ENCODE measurements around the gene SH2B3. TPM values are rescaled to one million over a fixed set of nuclear protein-coding genes. Genes with fewer than 3 reads are reported as not detected.
"Not testable (repeated sequence)": the region's sequence is repeated elsewhere in the genome, so short reads cannot be mapped to it uniquely, and the experiment has no call there.

Gene SH2B3
- total RNA-seq (ENCODE audit: insufficient read depth, low replicate concordance): 22.4 TPM

GRCh38 chr12:111405859-111406473 is at the start of gene SH2B3:
Gene SH2B3 (plus strand): TSS chr12:111405923. CDS start chr12:111418146, 12,223 bp downstream.
- no peak for DNase-seq (ENCODE audit: low spot score)

DNA sequence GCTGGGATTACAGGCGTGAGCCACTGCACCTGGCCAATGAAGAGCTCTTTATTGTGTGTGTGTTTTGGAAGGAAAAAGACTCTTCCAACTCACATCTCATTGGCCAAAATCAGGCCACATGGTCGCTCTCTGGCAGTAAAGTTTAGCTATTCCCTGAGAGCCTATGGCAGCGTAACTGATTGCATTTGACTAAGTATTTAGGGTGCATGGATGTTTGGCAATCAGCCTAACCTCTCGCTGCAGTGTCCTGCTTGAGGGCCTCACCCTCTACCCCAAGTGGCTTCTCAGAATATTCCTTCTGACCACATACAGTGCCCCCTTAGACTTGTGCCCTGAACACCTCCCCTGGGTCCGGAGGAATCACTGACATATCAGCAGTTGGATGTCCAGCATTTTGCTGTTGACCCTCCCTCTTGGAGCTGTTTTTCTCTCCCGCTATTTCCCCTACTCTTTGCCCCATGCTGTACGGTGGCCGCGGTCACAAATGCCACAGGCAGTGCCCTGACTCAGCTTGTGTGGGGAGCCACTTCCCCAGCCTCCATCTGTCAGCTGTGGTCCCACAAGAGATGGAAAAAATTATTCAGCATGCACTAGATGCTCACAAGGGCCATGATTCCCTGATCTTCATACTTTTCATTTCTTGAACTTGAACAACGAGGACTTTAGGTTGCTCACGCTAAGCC is 46.4 kb upstream of the SH2B3 start:
- no peak for DNase-seq (ENCODE audit: low spot score)

- no peak for DNase-seq (ENCODE audit: low spot score)
Observed at GRCh38 chr12:111359914-111360276, 45.8 kb upstream of the SH2B3 start.

- DNase-seq (ENCODE audit: low spot score): no peak
Observed at GRCh38 chr12:111360325-111360930, 45.3 kb upstream of the SH2B3 start.

DNA sequence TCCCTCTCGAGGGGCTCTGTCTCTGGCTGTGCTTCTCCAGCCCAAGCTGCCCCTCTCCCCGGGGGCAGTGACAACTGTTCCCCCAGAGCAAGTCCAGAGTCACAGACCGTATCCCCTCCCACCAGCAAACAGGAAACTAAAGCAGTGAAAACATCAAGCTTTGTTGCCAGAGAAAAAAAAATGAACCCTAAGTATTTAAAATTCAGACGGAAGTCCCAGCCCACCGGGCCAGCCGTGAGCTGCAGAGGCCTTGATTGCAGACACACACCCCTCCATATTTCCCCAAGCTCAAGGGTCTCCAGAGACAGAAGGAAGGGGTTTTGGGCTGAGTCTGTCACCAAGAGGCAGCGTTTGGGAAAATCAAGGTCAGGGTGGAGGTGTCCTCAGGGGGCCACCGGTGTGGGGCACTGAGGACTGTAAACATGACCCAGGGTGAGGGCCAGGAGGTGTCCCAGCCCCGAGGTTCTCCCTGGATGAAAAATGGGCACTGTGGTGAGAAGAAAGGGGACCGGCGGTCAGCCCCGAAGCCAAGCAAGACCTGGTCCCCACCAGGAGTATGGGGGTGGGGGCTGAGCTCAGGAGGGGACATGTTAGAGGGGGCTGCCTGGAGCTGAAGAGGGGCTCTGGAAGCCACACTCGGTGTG is 44.5 kb upstream of the SH2B3 start:
- no peak for DNase-seq (ENCODE audit: low spot score)

DNA sequence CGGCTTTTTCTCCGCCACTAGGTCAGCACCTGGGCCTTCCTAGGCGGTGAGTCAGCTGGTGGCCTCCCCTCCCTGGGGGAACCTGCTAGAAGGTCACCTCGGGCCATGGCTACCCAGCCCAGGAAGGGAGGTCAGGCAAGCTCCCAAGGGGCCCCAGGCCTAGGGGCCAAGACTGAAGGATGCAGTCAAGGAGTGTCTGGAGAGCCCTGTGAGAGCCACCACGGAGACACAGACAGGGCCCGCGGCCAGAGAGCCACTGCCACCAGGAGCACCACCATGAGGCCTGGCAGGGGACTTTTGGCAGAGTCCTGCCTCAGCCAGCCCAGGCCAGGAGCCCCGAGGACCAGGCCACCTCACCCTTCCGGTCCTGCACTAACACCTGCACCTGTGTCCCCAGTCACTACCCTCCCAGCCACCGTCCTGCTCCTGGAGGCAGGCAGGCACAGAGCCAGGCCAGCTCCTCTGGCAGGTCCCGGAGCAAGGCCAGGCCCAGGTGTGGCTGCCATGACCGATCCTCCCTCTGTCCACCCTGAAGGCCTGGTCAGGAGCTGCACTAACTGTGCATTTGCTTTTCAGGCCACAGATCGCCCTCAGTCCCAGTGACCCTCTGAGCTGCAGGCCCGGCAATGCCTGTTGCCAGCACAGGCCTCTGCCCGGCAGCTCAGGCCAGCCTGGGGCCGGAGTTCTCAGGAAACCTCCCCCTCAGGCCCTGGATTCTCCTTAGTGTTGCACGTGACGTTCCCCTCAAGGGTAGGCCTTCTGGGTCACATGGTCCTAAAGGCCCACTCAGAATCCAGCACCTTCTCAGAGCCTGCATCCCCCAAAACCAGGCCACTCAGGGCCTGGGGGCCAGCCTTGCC is 43.8 kb upstream of the SH2B3 start:
- DNase-seq (ENCODE audit: low spot score): no peak

- no peak for DNase-seq (ENCODE audit: low spot score)
Observed at GRCh38 chr12:111362687-111363475, 42.8 kb upstream of the SH2B3 start.

DNA sequence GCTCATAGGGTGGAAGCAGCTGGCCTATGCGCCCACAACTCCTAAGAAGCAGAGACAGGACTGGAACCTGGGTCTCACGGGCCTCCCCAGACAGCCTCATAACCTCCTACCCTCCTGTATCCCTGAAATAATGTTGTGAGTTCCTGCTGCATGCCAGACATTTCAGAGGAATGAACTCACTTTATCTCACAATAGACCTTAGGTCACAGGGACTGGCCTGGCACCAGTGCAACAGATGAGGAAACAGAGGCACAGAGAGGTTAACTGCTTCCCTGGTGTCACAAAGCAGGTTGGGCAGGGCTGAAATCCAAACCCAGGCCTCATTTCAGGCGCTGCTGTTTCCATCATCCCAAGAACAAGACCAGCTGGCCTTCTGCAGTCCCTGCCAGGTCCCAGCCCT is 42.1 kb upstream of the SH2B3 start:
- DNase-seq (ENCODE audit: low spot score): no peak

DNA sequence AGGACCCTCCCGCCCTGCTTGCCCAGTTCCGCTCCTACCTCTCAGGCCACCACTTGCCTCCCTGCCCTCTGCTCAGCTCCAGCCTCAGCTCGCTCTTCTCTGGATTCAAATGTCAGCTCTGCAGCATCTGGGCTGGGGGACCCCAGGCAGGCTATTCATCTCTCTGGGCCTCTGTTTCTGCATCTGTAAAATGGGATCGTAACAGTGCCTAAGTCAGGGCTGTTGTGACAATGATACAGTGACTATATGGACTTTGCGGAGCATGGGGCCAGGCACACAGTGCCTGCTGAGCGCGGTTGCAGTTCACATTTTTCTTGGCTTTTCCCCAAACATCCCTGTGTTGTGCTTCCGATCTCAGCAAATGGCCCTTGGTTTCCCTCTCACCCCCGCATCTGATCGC is 39.6 kb upstream of the SH2B3 start:
- DNase-seq (ENCODE audit: low spot score): no peak

DNA sequence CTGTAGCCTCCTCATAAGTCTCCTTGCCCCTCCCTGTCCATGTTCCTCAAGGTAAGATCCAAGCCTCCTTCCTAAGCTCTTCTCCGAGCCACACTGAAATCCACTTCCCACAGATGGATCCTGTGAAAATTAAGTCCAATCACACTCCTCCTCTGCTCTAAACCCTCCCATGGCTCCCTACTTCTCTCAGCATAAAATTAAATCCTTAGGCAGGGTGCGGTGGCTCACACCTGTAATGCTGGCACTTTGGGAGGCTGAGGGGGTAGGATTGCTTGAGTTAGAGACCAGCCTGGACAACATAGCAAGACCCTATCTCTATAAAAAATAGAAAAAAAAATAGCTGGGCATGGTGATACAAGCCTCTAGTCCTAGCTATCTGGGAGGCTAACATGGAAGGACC is 39.1 kb upstream of the SH2B3 start:
- no peak for DNase-seq (ENCODE audit: low spot score)

GRCh38 chr12:111367661-111368221 is 38.0 kb upstream of the SH2B3 start:
- DNase-seq (ENCODE audit: low spot score): no peak

DNA sequence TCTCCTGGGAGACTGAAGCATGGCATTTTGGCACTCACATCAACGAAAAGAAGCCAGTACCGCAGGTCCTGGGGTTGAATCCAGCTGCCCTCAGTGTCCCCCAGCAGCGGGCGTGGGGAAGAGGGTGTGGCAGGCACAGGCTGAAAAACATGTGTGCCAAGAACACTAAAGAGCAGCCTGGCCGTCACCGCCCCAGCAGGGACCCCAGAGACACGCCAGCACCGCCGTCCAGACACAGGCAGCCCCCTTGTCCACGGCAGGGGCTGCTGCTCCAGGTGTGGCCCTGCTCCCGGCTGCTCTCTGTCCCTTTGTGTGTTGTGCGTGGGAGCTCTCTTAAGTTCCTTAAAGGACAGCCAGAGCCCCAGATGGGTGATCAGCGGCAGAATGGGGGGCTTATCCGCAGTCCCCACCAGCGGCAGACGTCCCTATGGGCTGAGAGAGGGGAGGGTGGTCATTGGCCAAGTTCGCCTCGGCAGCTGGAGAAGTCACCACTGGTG is 37.4 kb upstream of the SH2B3 start:
- DNase-seq (ENCODE audit: low spot score): no peak

DNA sequence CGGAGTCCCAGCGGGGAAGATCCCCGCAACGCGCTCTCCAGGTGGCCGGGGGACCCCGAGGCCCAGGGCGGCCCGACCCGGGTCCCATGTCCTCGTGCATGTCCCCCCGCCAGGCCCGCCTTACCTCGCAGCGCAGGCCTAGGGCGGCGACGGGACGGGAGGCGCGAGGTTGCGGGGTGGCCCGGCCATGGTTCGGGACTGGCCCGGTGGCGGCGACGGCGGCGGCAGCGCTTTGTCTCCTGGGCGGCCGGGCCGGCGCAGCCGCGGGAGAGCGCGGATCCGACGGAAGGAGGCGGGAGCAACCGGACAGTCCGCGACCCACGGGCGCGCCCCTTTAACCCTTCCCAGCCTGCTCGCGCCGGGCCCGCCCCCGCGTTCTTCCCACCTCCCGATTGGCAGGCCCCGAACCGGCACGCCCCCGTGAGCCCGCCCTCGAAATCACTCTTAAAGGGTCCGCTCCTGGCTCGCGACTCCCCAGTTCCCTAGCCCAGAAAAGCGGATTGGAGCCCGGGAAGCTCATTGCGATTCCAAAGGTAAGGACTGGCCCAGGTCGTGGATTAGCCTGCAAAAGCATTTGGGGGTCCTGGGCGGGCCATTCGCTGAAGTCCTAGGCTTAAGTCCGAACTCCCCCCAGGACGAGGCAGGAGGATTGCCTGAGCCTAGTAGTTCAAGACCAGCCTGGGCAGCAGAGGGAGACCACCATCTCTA is 36.8 kb upstream of the SH2B3 start, which contains the start of gene PHETA1:
Gene PHETA1, minus strand, starts transcription at position 308 of the 708 bp plus-strand sequence. CDS start 5,668 bp downstream, outside the sequence.
- peak; percentile 93 for DNase-seq (ENCODE audit: low spot score)

- no peak for DNase-seq (ENCODE audit: low spot score)
Observed at GRCh38 chr12:111369496-111370220, 36.1 kb upstream of the SH2B3 start.

- not testable (repeated sequence) for DNase-seq (ENCODE audit: low spot score)
Observed at GRCh38 chr12:111373231-111373630, 32.5 kb upstream of the SH2B3 start.

- no peak for DNase-seq (ENCODE audit: low spot score)
Observed at GRCh38 chr12:111377440-111377839, 28.3 kb upstream of the SH2B3 start.

DNA sequence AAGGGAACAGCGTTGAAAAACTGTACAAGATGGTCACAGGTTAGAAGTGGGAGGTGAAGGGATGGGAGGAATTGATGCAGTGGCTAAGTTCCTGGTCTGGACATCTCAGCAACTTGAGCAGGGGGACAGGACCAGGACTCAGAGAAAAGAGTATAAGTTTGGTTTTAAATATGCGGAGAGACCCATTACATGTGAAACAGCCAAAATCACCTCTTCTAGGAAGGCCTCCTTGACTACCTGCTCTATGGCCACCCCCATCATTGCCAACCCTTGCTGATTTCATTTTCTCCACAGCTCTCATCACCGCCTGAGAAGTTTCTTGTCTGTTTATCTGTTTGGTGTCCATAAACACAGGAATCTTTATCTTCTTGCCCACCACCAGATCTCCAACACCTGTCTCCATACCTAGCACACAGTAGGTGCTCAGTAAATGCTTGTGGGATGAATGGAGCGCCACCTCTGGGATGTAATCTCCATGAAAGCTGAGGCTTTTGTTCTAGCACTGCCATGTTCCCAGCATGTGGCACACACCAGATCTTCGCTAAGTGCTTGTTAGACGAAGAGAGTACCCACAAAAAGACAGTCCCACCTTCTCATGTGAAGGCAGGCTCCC is 25.7 kb upstream of the SH2B3 start:
- DNase-seq (ENCODE audit: low spot score): no peak

DNA sequence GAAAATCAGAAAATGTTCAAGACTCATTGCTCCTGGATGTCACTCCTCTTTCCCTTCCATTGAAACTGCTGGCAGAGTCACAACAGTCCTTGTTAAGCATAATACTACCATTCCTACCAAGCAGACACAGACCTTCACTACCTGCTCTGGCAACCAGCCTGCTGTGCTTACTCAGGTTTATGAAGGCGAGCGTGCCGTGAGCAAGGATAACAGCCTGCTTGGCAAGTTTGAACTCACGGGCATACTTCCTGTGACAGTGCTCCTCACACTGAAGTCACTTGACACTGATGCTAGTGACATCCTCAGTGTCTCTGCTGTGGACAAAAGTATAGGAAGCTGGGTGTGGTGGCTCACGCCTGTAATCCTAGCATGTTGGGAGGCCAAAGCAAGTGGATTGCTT is 21.1 kb upstream of the SH2B3 start:
- DNase-seq (ENCODE audit: low spot score): no peak
